Activated CD4-positive, CD25-positive, alpha-beta regulatory T cell treated with anti-CD3 and anti-CD28 coated beads, Interleukin-2, amount 50 U/mL, for 16 hours (primary cell): ENCODE data around the gene RBM23.
"Not testable (repeated sequence)": the region's sequence is repeated elsewhere in the genome, so short reads cannot be mapped to it uniquely, and the experiment has no call there.

Experiments
- DNase-seq: peaks from one replicate; pipeline ENCODE4 v3.0.0-alpha.2; 2020; ENCODE audit warnings: low read depth, low spot score

RBM23 gene

GRCh38 chr14:22919601-22919921 lies 612 bp upstream of the RBM23 start:
- DNase-seq, result no peak

GRCh38 chr14:22915886-22916521 lies 2.9 kb downstream of the RBM23 start:
- no peak for DNase-seq

GRCh38 chr14:22914836-22915235 lies 4.1 kb downstream of the RBM23 start:
- not testable (repeated sequence) for DNase-seq

GRCh38 chr14:22910916-22911315 lies 8.0 kb downstream of the RBM23 start:
- DNase-seq, result no peak

- DNase-seq, result no peak
Measured at GRCh38 chr14:22908601-22909000, 10.3 kb downstream of the RBM23 start.

- no peak for DNase-seq
Measured at GRCh38 chr14:22907429-22907828, 11.5 kb downstream of the RBM23 start.

- no peak for DNase-seq
Measured at GRCh38 chr14:22906073-22906472, 12.9 kb downstream of the RBM23 start.

- DNase-seq, result no peak
Measured at GRCh38 chr14:22905627-22906026, 13.3 kb downstream of the RBM23 start.

GRCh38 chr14:22903742-22904087 lies 15.2 kb downstream of the RBM23 start:
- no peak for DNase-seq

GRCh38 chr14:22901799-22902198 lies 17.1 kb downstream of the RBM23 start:
- no peak for DNase-seq

- no peak for DNase-seq
Measured at GRCh38 chr14:22900081-22900799, 18.7 kb downstream of the RBM23 start.

GRCh38 chr14:22898302-22899090 lies 20.5 kb downstream of the RBM23 start:
- DNase-seq, result no peak

- no peak for DNase-seq
Measured at GRCh38 chr14:22897357-22897756, 21.6 kb downstream of the RBM23 start.

- DNase-seq, result no peak
Measured at GRCh38 chr14:22896760-22897159, 22.2 kb downstream of the RBM23 start.

GRCh38 chr14:22896356-22896755 lies 22.6 kb downstream of the RBM23 start:
- DNase-seq, result no peak

GRCh38 chr14:22895402-22895801 lies 23.5 kb downstream of the RBM23 start:
- no peak for DNase-seq

- no peak for DNase-seq
Measured at GRCh38 chr14:22893706-22894105, 25.2 kb downstream of the RBM23 start.

- no peak for DNase-seq
Measured at GRCh38 chr14:22892488-22892887, 26.5 kb downstream of the RBM23 start.

GRCh38 chr14:22890416-22890815 lies 28.5 kb downstream of the RBM23 start:
- no peak for DNase-seq

GRCh38 chr14:22888662-22889061 lies 30.3 kb downstream of the RBM23 start:
- no peak for DNase-seq

- DNase-seq, result no peak
Measured at GRCh38 chr14:22887990-22888378, 31.0 kb downstream of the RBM23 start.

GRCh38 chr14:22887260-22887989 lies 31.5 kb downstream of the RBM23 start:
- no peak for DNase-seq
